C4-2B (cell line): Measurements from ENCODE around the gene BRCC3.

Experiments
- H3K27ac ChIP-seq: fragments of 450-650 bp; 2 replicates; pipeline ENCODE4 v1.5.1; 2017
- ZFX ChIP-seq: fragments of 450-650 bp; IDR thresholded peaks from 2 replicates; pipeline ENCODE4 v1.6.1; 2017
- TF ChIP-seq, protein P1 (sequence below): fragments of 450-650 bp; conservative IDR thresholded peaks from 2 replicates; pipeline ENCODE4 v1.5.1; 2017; ENCODE audit warnings: mild to moderate bottlenecking

The BRCC3 gene

DNA sequence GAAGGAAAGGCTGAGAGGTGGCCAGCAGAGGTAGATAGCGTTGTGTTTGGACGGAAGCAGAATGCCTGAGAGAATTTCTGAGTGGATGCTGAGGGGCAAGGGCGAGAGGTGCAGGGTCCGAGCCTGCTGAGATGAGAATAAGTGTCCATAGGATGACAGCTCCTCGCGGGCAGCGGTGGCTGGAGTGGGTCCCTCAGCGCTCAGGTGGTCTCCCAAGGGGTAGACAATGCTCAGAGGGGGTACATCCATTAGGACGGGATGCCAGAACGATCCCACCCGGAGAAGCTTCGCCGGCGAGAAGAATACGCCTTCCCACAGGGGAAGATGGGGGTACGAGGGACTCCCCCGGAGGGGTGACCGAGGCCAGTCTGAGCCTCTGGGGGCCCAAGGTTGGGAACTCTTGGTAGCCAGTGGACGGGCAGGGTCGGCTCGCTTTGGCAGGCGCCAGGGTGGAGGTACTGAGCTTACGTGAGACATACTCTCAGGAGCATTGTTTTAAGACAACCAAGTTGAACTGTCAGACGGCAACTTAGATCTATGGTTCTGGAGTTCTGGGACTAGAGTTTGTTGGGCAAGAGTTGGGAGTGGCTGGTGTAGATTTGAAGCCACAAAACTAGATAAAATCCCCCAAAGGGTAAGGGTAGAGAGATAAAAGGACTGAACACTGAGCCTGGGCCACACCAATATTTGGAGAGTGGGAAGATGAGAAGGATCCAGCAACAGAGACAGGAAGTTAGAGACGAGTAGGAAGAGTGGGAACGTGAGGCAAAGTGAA lies 15.8 kb downstream of the BRCC3 start:
- TF ChIP-seq ZFX = no peak
- TF ChIP-seq, protein P1, sequence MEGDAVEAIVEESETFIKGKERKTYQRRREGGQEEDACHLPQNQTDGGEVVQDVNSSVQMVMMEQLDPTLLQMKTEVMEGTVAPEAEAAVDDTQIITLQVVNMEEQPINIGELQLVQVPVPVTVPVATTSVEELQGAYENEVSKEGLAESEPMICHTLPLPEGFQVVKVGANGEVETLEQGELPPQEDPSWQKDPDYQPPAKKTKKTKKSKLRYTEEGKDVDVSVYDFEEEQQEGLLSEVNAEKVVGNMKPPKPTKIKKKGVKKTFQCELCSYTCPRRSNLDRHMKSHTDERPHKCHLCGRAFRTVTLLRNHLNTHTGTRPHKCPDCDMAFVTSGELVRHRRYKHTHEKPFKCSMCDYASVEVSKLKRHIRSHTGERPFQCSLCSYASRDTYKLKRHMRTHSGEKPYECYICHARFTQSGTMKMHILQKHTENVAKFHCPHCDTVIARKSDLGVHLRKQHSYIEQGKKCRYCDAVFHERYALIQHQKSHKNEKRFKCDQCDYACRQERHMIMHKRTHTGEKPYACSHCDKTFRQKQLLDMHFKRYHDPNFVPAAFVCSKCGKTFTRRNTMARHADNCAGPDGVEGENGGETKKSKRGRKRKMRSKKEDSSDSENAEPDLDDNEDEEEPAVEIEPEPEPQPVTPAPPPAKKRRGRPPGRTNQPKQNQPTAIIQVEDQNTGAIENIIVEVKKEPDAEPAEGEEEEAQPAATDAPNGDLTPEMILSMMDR = no peak
- no peak overlapping the region for H3K27ac ChIP-seq

DNA sequence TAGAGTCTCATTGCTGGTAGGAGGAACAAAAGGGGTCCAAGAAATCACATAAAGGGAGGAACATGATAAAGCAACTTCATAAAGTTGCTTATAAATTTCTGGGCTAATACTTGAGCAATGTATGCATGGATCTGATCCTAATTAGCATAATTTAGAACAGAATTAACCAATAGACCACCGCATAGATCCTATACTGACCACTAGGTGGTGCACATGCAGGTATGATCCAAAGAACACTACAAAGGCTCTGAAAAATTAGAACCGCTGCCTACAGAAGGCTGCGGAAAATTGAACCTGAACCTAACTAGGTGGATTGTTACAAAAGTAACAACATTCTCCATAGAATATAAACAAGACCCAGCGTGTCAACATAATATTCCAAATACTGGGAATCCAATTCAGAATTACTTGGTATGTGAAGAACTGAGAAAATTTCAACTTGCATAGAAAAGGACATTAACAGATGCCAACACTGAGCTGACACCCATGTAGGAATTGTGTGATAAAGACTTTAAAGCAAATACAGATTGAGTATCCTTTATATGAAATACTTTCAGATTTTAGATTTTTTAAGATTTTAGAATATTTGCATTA lies 23.3 kb downstream of the BRCC3 start:
- TF ChIP-seq, protein P1 = peak; percentile 74
- no peak for TF ChIP-seq ZFX
- no peak overlapping the region for H3K27ac ChIP-seq

DNA sequence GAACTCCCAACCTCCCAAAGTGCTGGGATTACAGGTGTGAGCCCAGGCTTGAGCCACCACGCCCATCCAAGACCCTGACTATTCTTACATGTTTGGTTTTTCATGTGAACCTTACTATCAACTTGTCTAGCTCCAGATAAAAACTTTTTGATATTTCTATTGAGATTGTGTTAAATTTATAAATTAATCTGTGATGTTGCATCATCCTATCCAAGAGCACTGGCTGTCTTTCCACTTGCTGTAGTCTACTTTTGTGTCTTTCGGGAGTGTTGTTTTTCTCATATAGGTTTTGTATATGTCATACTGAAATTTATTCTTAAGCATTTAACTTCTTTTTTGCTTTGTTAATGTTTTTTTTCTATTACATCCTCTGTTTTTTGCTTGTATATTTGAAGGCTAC lies 34.6 kb downstream of the BRCC3 start:
- no peak overlapping the region for H3K27ac ChIP-seq

DNA sequence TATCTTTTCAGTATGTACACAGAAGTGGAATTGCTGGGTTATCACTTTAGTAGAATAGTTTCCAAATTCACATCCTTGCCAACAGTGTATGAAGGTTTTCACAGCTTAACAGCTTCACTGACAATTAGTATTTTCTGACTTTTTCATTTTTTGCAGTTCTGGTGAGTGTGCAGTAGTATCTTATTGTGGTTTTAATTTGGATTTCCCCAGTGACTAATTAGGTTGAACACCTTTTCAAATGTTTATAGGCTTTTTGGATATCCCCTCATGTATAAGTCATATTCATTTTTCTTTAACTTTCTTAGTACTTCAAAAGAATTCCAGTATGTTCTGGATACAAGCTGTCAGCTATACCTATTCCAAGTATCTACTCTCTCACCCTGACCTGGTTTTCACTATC lies 37.1 kb downstream of the BRCC3 start:
- no peak overlapping the region for H3K27ac ChIP-seq
- no peak for TF ChIP-seq ZFX
- TF ChIP-seq, protein P1 = no peak

More for the DNA sequence above, 34.6 kb downstream of the BRCC3 start:
- TF ChIP-seq, protein P1 = no peak
- no peak for TF ChIP-seq ZFX

DNA sequence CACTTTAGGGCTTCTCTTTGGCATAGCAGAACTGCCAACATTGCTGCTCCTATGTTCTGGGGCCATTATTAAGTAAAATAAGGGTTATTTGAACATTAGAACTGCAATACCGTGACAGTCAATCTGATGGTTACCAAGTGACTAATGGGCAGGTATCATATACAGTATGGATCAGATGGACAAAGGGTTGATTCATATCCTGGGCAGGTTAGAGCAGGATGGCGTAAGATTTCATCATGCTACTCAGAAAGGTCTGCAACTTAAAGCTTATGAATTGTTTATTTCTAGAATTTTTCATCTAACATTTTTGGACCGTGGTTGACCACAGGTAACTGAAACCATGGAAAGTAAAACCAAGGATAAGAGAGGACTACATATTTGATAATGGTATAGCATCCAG lies 40.9 kb downstream of the BRCC3 start:
- TF ChIP-seq ZFX = no peak
- TF ChIP-seq, protein P1 = no peak
- H3K27ac ChIP-seq = no peak overlapping the region

DNA sequence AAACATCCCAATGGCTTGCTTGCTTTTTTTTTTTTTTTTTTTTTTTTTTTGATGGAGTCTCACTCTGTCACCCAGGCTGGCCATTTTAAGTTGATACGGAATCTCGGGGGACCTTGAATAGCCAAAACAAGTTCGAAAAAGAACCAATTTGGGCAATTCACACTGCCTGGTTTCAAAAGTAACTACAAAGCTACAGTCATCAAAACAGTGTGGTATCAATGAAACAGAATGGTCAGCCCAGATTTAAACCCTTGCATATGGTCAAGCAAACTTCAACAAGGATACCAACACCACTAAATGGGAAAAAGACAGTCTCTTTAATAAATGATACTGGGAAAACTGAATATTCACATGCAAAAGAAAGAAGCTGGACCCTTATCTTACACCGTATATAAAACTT lies 41.8 kb downstream of the BRCC3 start:
- no peak overlapping the region for H3K27ac ChIP-seq
- TF ChIP-seq, protein P1 = no peak
- TF ChIP-seq ZFX = no peak

DNA sequence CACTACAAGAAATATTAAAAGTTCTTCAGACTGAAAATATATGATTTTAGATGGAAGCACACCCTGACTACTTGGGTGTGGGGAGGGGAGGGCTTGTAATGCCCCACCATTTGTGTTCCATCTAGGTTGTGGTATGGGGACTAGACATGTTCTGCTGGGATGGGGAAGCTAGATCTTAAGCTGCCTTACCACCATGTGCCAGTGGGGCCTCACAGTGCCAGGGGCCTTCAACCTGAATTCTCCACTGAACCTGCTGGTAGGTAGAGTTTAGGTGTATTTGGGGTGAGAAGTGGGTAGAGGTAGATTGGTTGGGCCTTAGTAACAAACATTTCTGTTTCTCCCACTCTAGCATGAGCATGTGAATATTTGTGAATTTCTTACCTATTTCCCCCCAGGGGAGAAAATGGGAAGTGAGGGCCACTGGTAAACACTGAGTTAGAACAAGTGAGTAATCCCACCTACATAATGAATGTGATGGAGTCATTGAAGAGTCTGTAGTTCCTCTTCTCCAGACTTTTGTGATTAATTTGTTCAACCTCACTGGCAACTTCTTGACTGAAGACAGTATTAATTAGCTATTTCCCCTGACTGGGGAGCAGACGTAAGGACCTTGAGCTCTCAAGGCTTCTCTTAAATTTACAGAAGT lies 44.0 kb downstream of the BRCC3 start:
- H3K27ac ChIP-seq = no peak overlapping the region
- no peak for TF ChIP-seq ZFX
- TF ChIP-seq, protein P1 = no peak
